ENCODE data around the gene WDR73. TPM values are rescaled to one million over a fixed set of nuclear protein-coding genes. Genes with fewer than 3 reads are reported as not detected.
A peak's percentile ranks its signal among the peaks of the same experiment; 100 is the strongest.

The WDR73 gene
- total RNA-seq, 4 donors from 2014 or later, result 13.7 to 26.8 (median 20.4) TPM

- ATAC-seq (ENCODE audit: low FRiP score) (no peak), DNase-seq (ENCODE audit: low spot score) (no peak)
- TF ChIP-seq, protein P1, sequence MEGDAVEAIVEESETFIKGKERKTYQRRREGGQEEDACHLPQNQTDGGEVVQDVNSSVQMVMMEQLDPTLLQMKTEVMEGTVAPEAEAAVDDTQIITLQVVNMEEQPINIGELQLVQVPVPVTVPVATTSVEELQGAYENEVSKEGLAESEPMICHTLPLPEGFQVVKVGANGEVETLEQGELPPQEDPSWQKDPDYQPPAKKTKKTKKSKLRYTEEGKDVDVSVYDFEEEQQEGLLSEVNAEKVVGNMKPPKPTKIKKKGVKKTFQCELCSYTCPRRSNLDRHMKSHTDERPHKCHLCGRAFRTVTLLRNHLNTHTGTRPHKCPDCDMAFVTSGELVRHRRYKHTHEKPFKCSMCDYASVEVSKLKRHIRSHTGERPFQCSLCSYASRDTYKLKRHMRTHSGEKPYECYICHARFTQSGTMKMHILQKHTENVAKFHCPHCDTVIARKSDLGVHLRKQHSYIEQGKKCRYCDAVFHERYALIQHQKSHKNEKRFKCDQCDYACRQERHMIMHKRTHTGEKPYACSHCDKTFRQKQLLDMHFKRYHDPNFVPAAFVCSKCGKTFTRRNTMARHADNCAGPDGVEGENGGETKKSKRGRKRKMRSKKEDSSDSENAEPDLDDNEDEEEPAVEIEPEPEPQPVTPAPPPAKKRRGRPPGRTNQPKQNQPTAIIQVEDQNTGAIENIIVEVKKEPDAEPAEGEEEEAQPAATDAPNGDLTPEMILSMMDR (IDR thresholded peaks at IDR 0.05), result no peak
Measured at GRCh38 chr15:84657748-84658079, 3.6 kb upstream of the WDR73 start.

DNA sequence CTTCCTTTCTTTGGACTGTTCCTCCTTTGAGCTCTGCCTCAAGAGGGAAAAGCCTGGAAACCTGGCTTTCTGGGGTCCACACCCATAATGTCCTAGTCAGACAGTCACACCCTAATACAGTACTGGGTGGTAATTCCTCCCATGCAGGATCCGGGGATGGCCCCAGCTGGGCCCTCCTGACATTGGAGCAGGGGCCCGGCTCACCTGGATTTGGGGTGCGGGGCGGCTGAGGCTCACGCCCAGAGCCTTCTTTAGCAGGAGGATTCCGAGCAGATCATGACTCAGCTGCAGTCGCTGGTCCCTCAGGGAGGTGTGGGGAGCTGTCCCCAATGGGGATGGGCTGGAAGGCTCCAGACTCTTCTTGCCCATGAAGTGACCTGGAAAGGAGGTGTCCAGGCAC lies 2.9 kb upstream of the WDR73 start:
- TF ChIP-seq, protein P1 (IDR thresholded peaks at IDR 0.05), result no peak
- ATAC-seq (ENCODE audit: low FRiP score), result no peak

DNA sequence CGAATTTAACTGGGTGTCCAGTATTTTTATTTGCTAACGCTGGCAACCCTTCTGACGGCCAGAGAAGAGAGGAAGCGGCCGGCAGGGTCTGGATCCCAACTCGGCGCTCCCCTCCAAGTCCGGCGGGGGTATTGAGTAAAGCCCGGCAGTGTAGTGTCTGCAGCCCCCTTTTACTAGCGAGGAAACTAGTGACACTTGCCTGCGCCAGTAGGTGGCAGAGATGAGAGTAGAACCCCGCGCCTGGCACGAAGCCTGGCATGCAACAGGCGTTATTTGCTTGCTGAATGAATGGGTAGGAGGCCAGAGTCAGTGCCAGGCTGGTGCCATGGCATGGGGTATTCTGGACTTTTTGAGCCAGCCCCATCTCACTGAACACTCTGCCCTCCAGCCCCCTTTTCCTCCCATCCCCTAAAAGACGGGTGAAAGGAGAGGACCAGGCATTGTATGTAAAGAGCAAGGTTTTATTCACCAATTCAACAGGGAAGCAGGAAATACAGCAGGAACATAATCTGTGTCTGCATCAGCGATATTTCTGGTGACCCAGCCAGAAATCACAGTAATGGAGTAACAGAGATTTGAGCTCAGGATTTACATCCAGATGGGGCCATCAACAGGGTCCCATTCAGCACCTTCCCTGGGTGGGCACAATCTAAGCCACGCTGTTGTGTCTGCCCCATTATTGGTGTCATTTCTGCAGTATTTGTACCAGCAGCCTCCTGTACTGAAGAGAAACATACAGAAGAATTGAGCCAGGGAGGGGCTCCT lies 788 bp upstream of the WDR73 start:
- peak; percentile 56 for DNase-seq (ENCODE audit: low spot score)
- TF ChIP-seq, protein P1 (IDR thresholded peaks at IDR 0.05), result peak in 1 of 3 donors; percentile 20
- ATAC-seq (ENCODE audit: low FRiP score), result peak; percentile 32

More for the DNA sequence above, 2.9 kb upstream of the WDR73 start:
- no peak for DNase-seq (ENCODE audit: low spot score)

GRCh38 chr15:84653584-84653909 lies 536 bp downstream of the WDR73 start:
- ATAC-seq (ENCODE audit: low FRiP score) (no peak), DNase-seq (ENCODE audit: low spot score) (no peak)
- TF ChIP-seq, protein P1 (IDR thresholded peaks at IDR 0.05), result no peak

DNA sequence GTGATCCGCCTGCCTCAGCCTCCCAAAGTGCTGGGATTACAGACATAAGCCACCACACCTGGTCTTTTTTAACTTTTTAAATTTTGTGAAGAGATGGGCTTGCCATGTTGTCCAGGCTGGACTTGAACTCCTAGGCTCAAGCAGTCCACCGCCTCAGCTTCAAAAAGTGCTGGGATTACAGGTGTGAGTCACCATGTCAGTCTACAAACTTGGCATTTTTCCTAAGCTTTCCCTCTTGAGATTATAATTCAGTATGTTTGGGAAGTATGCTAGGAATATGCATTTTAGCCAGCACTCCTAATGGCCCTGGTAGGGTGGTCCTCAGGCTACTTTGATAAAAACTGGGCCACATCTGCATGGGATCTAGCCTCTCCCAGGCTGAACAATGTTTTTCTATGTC lies 4.4 kb downstream of the WDR73 start:
- TF ChIP-seq, protein P1 (IDR thresholded peaks at IDR 0.05), result no peak
- ATAC-seq (ENCODE audit: low FRiP score) (no peak), DNase-seq (ENCODE audit: low spot score) (no peak)

DNA sequence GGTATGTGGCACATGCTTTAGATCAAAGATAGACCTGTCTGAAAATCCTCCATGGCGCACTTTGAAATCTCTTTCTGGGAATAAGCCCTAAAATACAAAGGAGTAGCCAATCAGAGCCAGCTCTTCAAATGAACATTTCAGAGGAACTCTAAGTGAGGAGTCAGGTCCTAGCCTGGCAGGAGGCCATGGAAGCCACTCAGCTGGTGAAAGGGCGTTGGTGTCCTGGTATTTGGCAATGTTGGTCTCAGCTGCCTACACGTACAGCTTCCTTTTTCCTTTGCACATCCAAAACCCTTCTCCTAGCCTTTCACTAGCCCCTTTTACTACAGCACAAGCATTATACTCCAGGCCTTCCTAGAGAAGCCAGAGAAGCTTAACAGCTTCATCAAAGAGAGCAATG lies 5.5 kb downstream of the WDR73 start:
- no peak for DNase-seq (ENCODE audit: low spot score)
- TF ChIP-seq, protein P1 (IDR thresholded peaks at IDR 0.05), result no peak
- ATAC-seq (ENCODE audit: low FRiP score), result no peak

DNA sequence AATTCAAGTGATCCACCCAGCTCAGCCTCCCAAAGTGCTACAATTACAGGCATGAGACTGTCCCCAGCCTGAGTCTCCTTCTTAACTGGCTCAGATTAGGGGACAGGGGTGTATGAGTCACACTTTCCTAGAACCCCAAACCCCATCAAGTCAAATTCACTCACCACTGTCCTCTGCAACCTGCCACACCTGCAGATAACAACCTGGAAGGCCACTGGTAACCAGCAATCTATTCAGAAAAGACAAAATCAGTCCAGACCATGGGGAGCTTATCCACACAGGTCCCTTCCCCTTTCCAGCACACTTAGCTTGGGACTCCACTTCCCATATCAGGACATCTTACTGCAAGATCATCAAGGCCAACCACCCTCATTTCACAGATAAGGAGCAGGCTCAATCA lies 6.4 kb downstream of the WDR73 start:
- DNase-seq (ENCODE audit: low spot score) (no peak), ATAC-seq (ENCODE audit: low FRiP score) (no peak)
- TF ChIP-seq, protein P1 (IDR thresholded peaks at IDR 0.05), result no peak
